PC-9 (cell line): ENCODE data around the gene LIAS.

Experiments used
- CTCF ChIP-seq: fragments of 200-600 bp; sonication (generic); conservative IDR thresholded peaks from 2 replicates; pipeline ENCODE4 v1.6.1; 2017; ENCODE audit warnings: mixed run types, antibody characterized with exemption, mild to moderate bottlenecking, moderate library complexity
- EZH2 ChIP-seq: fragments of 200-600 bp; sonication (generic); IDR thresholded peaks from 2 replicates; pipeline ENCODE4 v1.8.0; 2017; ENCODE audit warnings: antibody characterized with exemption, low read depth

GRCh38 chr4:39426728-39427127 lies 32.1 kb upstream of the LIAS start:
- no peak for TF ChIP-seq EZH2
- TF ChIP-seq CTCF: no peak
